Karpas-422 (cell line): ENCODE data around the gene TP73. TPM values are rescaled to one million over a fixed set of nuclear protein-coding genes. Genes with fewer than 3 reads are reported as not detected.

Experiments
- DNase-seq: peaks from one replicate; pipeline ENCODE4 v3.0.0-alpha.2; 2015
- H2AFZ ChIP-seq: fragments of 200-600 bp; sonication (generic); 2 replicates; pipeline ENCODE4 v1.6.1; 2014; ENCODE audit warnings: antibody characterized with exemption, low read length, mixed read lengths
- H3K27ac ChIP-seq: fragments of 200-600 bp; sonication (generic); 2 replicates; pipeline ENCODE4 v1.5.1; 2014; ENCODE audit warnings: mild to moderate bottlenecking, low read length, moderate library complexity
- H3K27me3 ChIP-seq: fragments of 200-600 bp; sonication (generic); 2 replicates; pipeline ENCODE4 v1.6.1; 2014; ENCODE audit warnings: low read length, mixed read lengths
- H3K36me3 ChIP-seq: fragments of 200-600 bp; sonication (generic); 2 replicates; pipeline ENCODE4 v1.6.1; 2014; ENCODE audit warnings: low read length, mixed read lengths; ENCODE audit not compliant: insufficient read depth
- H3K4me1 ChIP-seq: fragments of 200-600 bp; sonication (generic); 2 replicates; pipeline ENCODE4 v1.6.1; 2014; ENCODE audit warnings: mild to moderate bottlenecking, low read length, mixed read lengths
- H3K4me2 ChIP-seq: fragments of 200-600 bp; sonication (generic); 2 replicates; pipeline ENCODE4 v1.6.1; 2014; ENCODE audit warnings: low read length, low read depth, mild to moderate bottlenecking; ENCODE audit not compliant: poor library complexity, severe bottlenecking
- H3K4me3 ChIP-seq: fragments of 200-600 bp; sonication (generic); 2 replicates; pipeline ENCODE4 v1.5.1; 2014; ENCODE audit warnings: mild to moderate bottlenecking, antibody characterized with exemption, low read length, mixed read lengths
- H3K79me2 ChIP-seq: fragments of 200-600 bp; sonication (generic); 2 replicates; pipeline ENCODE4 v1.6.1; 2014; ENCODE audit warnings: mild to moderate bottlenecking, low read length, mixed read lengths
- H3K9ac ChIP-seq: fragments of 200-600 bp; sonication (generic); 2 replicates; pipeline ENCODE4 v1.6.0; 2014; ENCODE audit warnings: low read length
- H3K9me2 ChIP-seq: fragments of 200-600 bp; sonication (generic), shearing (Covaris generic); replicated peaks from 2 replicates; pipeline ENCODE4 v1.6.0; 2014; ENCODE audit warnings: mild to moderate bottlenecking, low read length, moderate library complexity; ENCODE audit not compliant: insufficient read depth
- H3K9me3 ChIP-seq: fragments of 300-700, 200-600 bp; sonication (generic); 2 replicates; pipeline ENCODE4 v1.6.1; 2014; ENCODE audit warnings: low read length, mixed read lengths
- H4K20me1 ChIP-seq: fragments of 200-600 bp; sonication (generic); 2 replicates; pipeline ENCODE4 v1.6.1; 2014; ENCODE audit warnings: mild to moderate bottlenecking, antibody characterized with exemption, low read length, low read depth; ENCODE audit not compliant: insufficient read depth
- total RNA-seq: library from RNA; depleted of rRNA; stranded (reverse); fragments of >200 nt; shearing (Covaris generic); gene quantifications from 2 replicates; pipeline ENCODE4 v1.2.3, GENCODE V29; 2014; ENCODE audit warnings: low replicate concordance

TP73 gene
- total RNA-seq, 1 experiment from 2014 or later, result 0.52 TPM

GRCh38 chr1:3759164-3759563 is 106.8 kb downstream of the TP73 start:
- no peak overlapping the region for H2AFZ ChIP-seq
- H3K27me3 ChIP-seq, result no peaks in the 10 kb centered on the region
- no peak overlapping the region for H3K4me2 ChIP-seq
- H4K20me1 ChIP-seq, result no peaks in the 10 kb centered on the region
- H3K9me2 ChIP-seq, result no peaks in the 10 kb centered on the region
- no peaks in the 10 kb centered on the region for H3K9me3 ChIP-seq
- H3K9ac ChIP-seq, result no peak overlapping the region
- no peaks in the 10 kb centered on the region for H3K79me2 ChIP-seq
- no peak overlapping the region for H3K27ac ChIP-seq
- H3K36me3 ChIP-seq, result no peaks in the 10 kb centered on the region
- DNase-seq, result no peak
- no peaks in the 10 kb centered on the region for H3K4me1 ChIP-seq
- H3K4me3 ChIP-seq, result no peak overlapping the region

GRCh38 chr1:3759796-3760195 is 107.5 kb downstream of the TP73 start:
- Histone ChIP-seq H3K9ac (no peak overlapping the region), H4K20me1 (no peaks in the 10 kb centered on the region), H3K36me3 (no peaks in the 10 kb centered on the region), H3K79me2 (no peaks in the 10 kb centered on the region), H2AFZ (no peak overlapping the region), H3K27me3 (no peaks in the 10 kb centered on the region), H3K9me2 (no peaks in the 10 kb centered on the region), H3K4me3 (no peak overlapping the region), H3K4me1 (no peaks in the 10 kb centered on the region), H3K27ac (no peak overlapping the region), H3K9me3 (no peaks in the 10 kb centered on the region), H3K4me2 (no peak overlapping the region)
- no peak for DNase-seq

GRCh38 chr1:3761296-3762010 is 109.1 kb downstream of the TP73 start:
- no peaks in the 10 kb centered on the region for H3K9me3 ChIP-seq
- no peaks in the 10 kb centered on the region for H3K79me2 ChIP-seq
- H4K20me1 ChIP-seq, result no peaks in the 10 kb centered on the region
- H3K27me3 ChIP-seq, result no peaks in the 10 kb centered on the region
- H3K9me2 ChIP-seq, result no peaks in the 10 kb centered on the region
- no peak overlapping the region for H3K4me2 ChIP-seq
- DNase-seq, result no peak
- H2AFZ ChIP-seq, result no peak overlapping the region
- no peaks in the 10 kb centered on the region for H3K36me3 ChIP-seq
- no peak overlapping the region for H3K9ac ChIP-seq
- no peak overlapping the region for H3K4me3 ChIP-seq
- no peaks in the 10 kb centered on the region for H3K4me1 ChIP-seq
- no peak overlapping the region for H3K27ac ChIP-seq

GRCh38 chr1:3762151-3762872 is 110.0 kb downstream of the TP73 start:
- H3K4me3 ChIP-seq, result no peak overlapping the region
- H2AFZ ChIP-seq, result no peak overlapping the region
- no peaks in the 10 kb centered on the region for H3K36me3 ChIP-seq
- no peak overlapping the region for H3K9ac ChIP-seq
- H3K79me2 ChIP-seq, result no peaks in the 10 kb centered on the region
- no peaks in the 10 kb centered on the region for H3K27me3 ChIP-seq
- H3K9me3 ChIP-seq, result no peaks in the 10 kb centered on the region
- no peaks in the 10 kb centered on the region for H3K9me2 ChIP-seq
- no peaks in the 10 kb centered on the region for H4K20me1 ChIP-seq
- DNase-seq, result no peak
- no peaks in the 10 kb centered on the region for H3K4me1 ChIP-seq
- no peak overlapping the region for H3K27ac ChIP-seq
- H3K4me2 ChIP-seq, result no peak overlapping the region

GRCh38 chr1:3762873-3763228 is 110.5 kb downstream of the TP73 start:
- Histone ChIP-seq H3K4me3 (no peak overlapping the region), H3K79me2 (no peaks in the 10 kb centered on the region), H3K27ac (no peak overlapping the region), H3K4me2 (no peak overlapping the region), H3K9ac (no peak overlapping the region), H3K9me2 (no peaks in the 10 kb centered on the region), H4K20me1 (no peaks in the 10 kb centered on the region), H3K4me1 (no peaks in the 10 kb centered on the region), H3K36me3 (no peaks in the 10 kb centered on the region), H2AFZ (no peak overlapping the region), H3K9me3 (no peaks in the 10 kb centered on the region), H3K27me3 (no peaks in the 10 kb centered on the region)
- no peak for DNase-seq

- DNase-seq, result no peak
- H3K27ac ChIP-seq, result no peak overlapping the region
Measured at GRCh38 chr1:3763351-3764125, 111.2 kb downstream of the TP73 start.

GRCh38 chr1:3767328-3767925 is 115.1 kb downstream of the TP73 start:
- Histone ChIP-seq H3K9me3 (no peaks in the 10 kb centered on the region), H3K4me2 (no peak overlapping the region), H3K36me3 (no peaks in the 10 kb centered on the region), H3K79me2 (no peaks in the 10 kb centered on the region), H3K27me3 (no peaks in the 10 kb centered on the region), H3K9ac (no peak overlapping the region), H3K9me2 (no peaks in the 10 kb centered on the region), H2AFZ (no peak overlapping the region), H3K4me3 (no peak overlapping the region), H4K20me1 (no peaks in the 10 kb centered on the region), H3K4me1 (peaks cover 9% of the 10 kb centered on the region), H3K27ac (no peak overlapping the region)
- DNase-seq, result no peak

More at GRCh38 chr1:3763351-3764125, 111.2 kb downstream of the TP73 start:
- Histone ChIP-seq H3K4me1 (no peaks in the 10 kb centered on the region), H3K4me3 (no peak overlapping the region), H2AFZ (no peak overlapping the region), H3K79me2 (no peaks in the 10 kb centered on the region), H3K9ac (no peak overlapping the region), H3K27me3 (no peaks in the 10 kb centered on the region), H3K36me3 (no peaks in the 10 kb centered on the region), H3K9me2 (no peaks in the 10 kb centered on the region), H3K4me2 (no peak overlapping the region), H3K9me3 (no peaks in the 10 kb centered on the region), H4K20me1 (no peaks in the 10 kb centered on the region)
